NCI-H2081 (cell line): ENCODE results near the gene THSD1.

Experiments used
- DNase-seq, 2 experiments: peaks; one replicate each; lab custom pipeline; 2025; lab: John Stamatoyannopoulos, UW

Gene THSD1

GRCh38 chr13:52405767-52406494 lies at the start of gene THSD1:
TSS of gene THSD1 (minus strand) at chr13:52406172. CDS start at chr13:52402600, 3,572 bp downstream.
- peak; percentile 16 to 46 for DNase-seq

- peak; percentile 63 to 67 for DNase-seq
Observed at GRCh38 chr13:52455677-52456041, 49.7 kb upstream of the THSD1 start.

- peak; percentile 89 to 93 for DNase-seq
Observed at GRCh38 chr13:52454820-52455676, 49.1 kb upstream of the THSD1 start, which contains the start of gene CKAP2. TSS of gene CKAP2 (plus strand) at chr13:52455478. CDS start at chr13:52455557, 79 bp downstream.

- peak; percentile 8 to 39 for DNase-seq
Observed at GRCh38 chr13:52454459-52454819, 48.5 kb upstream of the THSD1 start.

GRCh38 chr13:52452470-52452869 lies 46.5 kb upstream of the THSD1 start:
- no peak for DNase-seq

GRCh38 chr13:52451135-52451804 lies 45.3 kb upstream of the THSD1 start:
- DNase-seq = peak; percentile 11 to 35

- no peak for DNase-seq
Observed at GRCh38 chr13:52450793-52451116, 44.8 kb upstream of the THSD1 start.

GRCh38 chr13:52450012-52450792 lies 44.2 kb upstream of the THSD1 start, which contains the start of gene VPS36:
TSS of gene VPS36 (minus strand) at chr13:52450634. CDS start at chr13:52450594, 40 bp downstream.
- DNase-seq = peak; percentile 92 to 93

GRCh38 chr13:52449331-52450011 lies 43.5 kb upstream of the THSD1 start:
- no peak for DNase-seq

- DNase-seq = no peak
Observed at GRCh38 chr13:52447815-52448552, 42.0 kb upstream of the THSD1 start.

GRCh38 chr13:52447354-52447753 lies 41.4 kb upstream of the THSD1 start:
- DNase-seq = peak in 1 of 2 experiments; percentile 29

- no peak for DNase-seq
Observed at GRCh38 chr13:52446265-52446664, 40.3 kb upstream of the THSD1 start.

- DNase-seq = no peak
Observed at GRCh38 chr13:52432456-52432855, 26.5 kb upstream of the THSD1 start.

- peak in 1 of 2 experiments; percentile 13 for DNase-seq
Observed at GRCh38 chr13:52428295-52428694, 22.3 kb upstream of the THSD1 start.

- no peak for DNase-seq
Observed at GRCh38 chr13:52421216-52421615, 15.2 kb upstream of the THSD1 start.

GRCh38 chr13:52419080-52419479 lies 13.1 kb upstream of the THSD1 start:
- DNase-seq = no peak

- DNase-seq = no peak
Observed at GRCh38 chr13:52414963-52415362, 9.0 kb upstream of the THSD1 start.

- no peak for DNase-seq
Observed at GRCh38 chr13:52414051-52414450, 8.1 kb upstream of the THSD1 start.

- DNase-seq = no peak
Observed at GRCh38 chr13:52412128-52412527, 6.2 kb upstream of the THSD1 start.

GRCh38 chr13:52411629-52412028 lies 5.7 kb upstream of the THSD1 start:
- no peak for DNase-seq
